Transverse colon (tissue), 4 donors: Measurements from ENCODE around the gene SH3PXD2B. TPM values are rescaled to one million over a fixed set of nuclear protein-coding genes. Genes with fewer than 3 reads are reported as not detected.

Source experiments
- DNase-seq: peaks from one replicate; pipeline ENCODE4 v3.0.0-alpha.2; 2019
- H3K27ac ChIP-seq, 4 donors: fragments of 200-600 bp; sonication (generic); 2 replicates each; pipeline ENCODE4 v1.5.1; 2016 to 2018; ENCODE audit warnings: inconsistent platforms in 4 of 4
- H3K27me3 ChIP-seq: fragments of 200-600 bp; sonication (generic); 2 replicates; pipeline ENCODE4 v1.5.1; 2017; ENCODE audit warnings: inconsistent platforms
- H3K36me3 ChIP-seq, 4 donors: fragments of 200-600 bp; sonication (generic); 2 replicates each; pipeline ENCODE4 v1.5.1; 2017 to 2019; ENCODE audit warnings: inconsistent platforms in 4 of 4
- H3K4me1 ChIP-seq, 4 donors: fragments of 200-600 bp; sonication (generic); 2 replicates each; pipeline ENCODE4 v1.5.1; 2017 to 2020; ENCODE audit warnings: inconsistent platforms in 4 of 4
- H3K4me3 ChIP-seq, 4 donors: fragments of 200-600 bp; sonication (generic); 1 replicate in 1 of 4; 2 replicates in 3 of 4; pipeline versions ENCODE4 v1.5.1 to v1.6.1; 2017 to 2019; ENCODE audit warnings: inconsistent platforms in 4 of 4
- H3K9me3 ChIP-seq, 2 donors: fragments of 200-600 bp; sonication (generic); 2 replicates each; pipeline ENCODE4 v1.5.1; 2017 to 2019; ENCODE audit warnings: inconsistent platforms in 2 of 2
- EP300 ChIP-seq: sonication (generic); formaldehyde crosslinking; IDR thresholded peaks from one replicate; pipeline ENCODE4 v1.6.1; 2017; ENCODE audit warnings: antibody characterized with exemption, low read depth
- POLR2A ChIP-seq: fragments of 450-650 bp; IDR thresholded peaks from one replicate; pipeline ENCODE4 v1.6.1; 2016; ENCODE audit warnings: antibody characterized with exemption, mild to moderate bottlenecking, moderate library complexity
- POLR2AphosphoS5 ChIP-seq, 3 donors: sonication (generic); formaldehyde crosslinking; IDR thresholded peaks; one replicate each; pipeline ENCODE4 v1.6.1; 2016; ENCODE audit warnings: antibody characterized with exemption in 3 of 3
- WGBS, 2 donors: methylation state at CpG; one replicate each; pipeline ENCODE4 v1.1.5; 2018; ENCODE audit warnings: low coverage in 1 of 2; 5-methylcytosine and 5-hydroxymethylcytosine counted together
- in situ Hi-C, 4 donors: fragments of 200-750 bp; cut with MboI; loops; one replicate each; pipeline versions ENCODE4 v1.15.0 to v1.15.1; 2017; ENCODE audit warnings: low sequenced_read_pairs in 3 of 4, low pct_ligation_motif_present in 1 of 4, low pct_unique_long_range_greater_than_20kb in 1 of 4
- intact Hi-C: fragments of 100-400 bp; cut with DNase I; formaldehyde crosslinking; loops from one replicate; pipeline ENCODE4 v1.15.1; 2023; ENCODE audit warnings: low total_unique reads
- total RNA-seq, 4 donors: library from RNA; depleted of rRNA; stranded (reverse); fragments of >200 nt; gene quantifications; one replicate each; pipeline ENCODE4 v1.1.0, GENCODE V29; 2016
- TF ChIP-seq, protein P1 (sequence below), 5 experiments: fragments of 200-600 bp in 3 of 5; fragments of 450-650 bp in 2 of 5; sonication (generic) in 3 of 5; IDR thresholded peaks; 1 replicate in 2 of 5; 2 replicates in 3 of 5; pipeline ENCODE4 v1.5.1; 2016 to 2017; ENCODE audit warnings: antibody characterized with exemption in 5 of 5, inconsistent platforms in 3 of 5, mild to moderate bottlenecking in 2 of 5, moderate library complexity in 1 of 5

SH3PXD2B gene
- total RNA-seq, 4 donors from 2014 or later = 10.2 to 26.6 (median 14.6) TPM

DNA sequence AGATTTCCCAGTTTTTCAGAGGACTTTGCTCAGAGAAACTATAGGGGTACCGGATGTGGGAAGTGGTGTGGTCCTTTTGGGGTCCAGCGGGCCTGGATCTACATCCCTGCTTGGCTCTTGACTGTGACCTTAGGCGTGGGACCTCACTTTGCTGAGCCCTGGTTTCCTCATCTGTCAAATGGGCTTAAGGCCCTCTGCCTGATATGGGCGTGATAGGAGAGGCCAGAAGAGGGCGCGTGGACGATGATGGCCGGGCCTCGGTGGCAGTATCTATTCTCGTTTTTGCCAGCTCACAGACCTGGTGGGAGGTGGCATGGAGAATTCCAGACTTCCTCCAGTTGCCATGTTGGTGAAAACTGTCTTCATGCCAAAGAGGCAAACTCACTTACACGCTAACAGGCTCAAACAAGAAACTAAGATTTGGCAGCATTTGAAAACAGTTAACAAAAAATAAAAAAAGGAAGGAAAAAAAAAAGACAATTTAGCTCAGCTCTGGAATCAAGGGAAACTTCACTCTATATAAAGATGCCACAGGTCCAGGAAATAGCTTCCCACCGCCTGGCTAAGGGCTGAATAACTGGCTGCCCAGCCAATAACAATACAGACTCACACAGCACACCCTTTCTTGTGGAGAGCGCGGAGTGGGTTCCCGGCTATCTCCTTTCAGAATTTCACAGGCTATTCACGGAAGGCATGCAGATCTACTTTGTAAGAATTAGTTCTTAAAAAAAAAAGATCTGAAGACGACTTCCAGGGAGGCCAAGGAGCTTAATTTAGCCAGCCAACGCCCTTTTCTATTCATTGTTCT, 1.7 kb downstream of the SH3PXD2B start:
- Histone ChIP-seq H3K4me3 (peak overlapping the region in 3 of 4 donors; percentile 88 to 97 (median 94)), H3K27ac (peak overlapping the region; percentile 89 to 96 (median 92)), H3K4me1 (peaks cover 8 to 46% (median 33%) of the 10 kb centered on the region in 4 donors), H3K27me3 (no peaks in the 10 kb centered on the region), H3K9me3 (no peaks in the 10 kb centered on the region), H3K36me3 (no peaks in the 10 kb centered on the region)
- peak; percentile 29 for DNase-seq
- intact Hi-C loops (loop anchor here (5.0 kb wide), 2 partner anchors 35 to 70 kb away; no protein-coding TSS in a partner anchor), in situ Hi-C loops (loop anchor here in 2 of 4 donors (25.0 kb wide), 1 partner anchor 485 kb away; no protein-coding TSS in a partner anchor)
- TF ChIP-seq EP300 (no peak), POLR2A (peak; percentile 22), POLR2AphosphoS5 (IDR thresholded peaks at IDR 0.05) (no peak)
- TF ChIP-seq, protein P1, sequence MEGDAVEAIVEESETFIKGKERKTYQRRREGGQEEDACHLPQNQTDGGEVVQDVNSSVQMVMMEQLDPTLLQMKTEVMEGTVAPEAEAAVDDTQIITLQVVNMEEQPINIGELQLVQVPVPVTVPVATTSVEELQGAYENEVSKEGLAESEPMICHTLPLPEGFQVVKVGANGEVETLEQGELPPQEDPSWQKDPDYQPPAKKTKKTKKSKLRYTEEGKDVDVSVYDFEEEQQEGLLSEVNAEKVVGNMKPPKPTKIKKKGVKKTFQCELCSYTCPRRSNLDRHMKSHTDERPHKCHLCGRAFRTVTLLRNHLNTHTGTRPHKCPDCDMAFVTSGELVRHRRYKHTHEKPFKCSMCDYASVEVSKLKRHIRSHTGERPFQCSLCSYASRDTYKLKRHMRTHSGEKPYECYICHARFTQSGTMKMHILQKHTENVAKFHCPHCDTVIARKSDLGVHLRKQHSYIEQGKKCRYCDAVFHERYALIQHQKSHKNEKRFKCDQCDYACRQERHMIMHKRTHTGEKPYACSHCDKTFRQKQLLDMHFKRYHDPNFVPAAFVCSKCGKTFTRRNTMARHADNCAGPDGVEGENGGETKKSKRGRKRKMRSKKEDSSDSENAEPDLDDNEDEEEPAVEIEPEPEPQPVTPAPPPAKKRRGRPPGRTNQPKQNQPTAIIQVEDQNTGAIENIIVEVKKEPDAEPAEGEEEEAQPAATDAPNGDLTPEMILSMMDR (IDR thresholded peaks at IDR 0.05) = no peak
- WGBS, 2 donors = 35 to 40% methylated on average over 5 to 18 of the region's 18 CpGs

DNA sequence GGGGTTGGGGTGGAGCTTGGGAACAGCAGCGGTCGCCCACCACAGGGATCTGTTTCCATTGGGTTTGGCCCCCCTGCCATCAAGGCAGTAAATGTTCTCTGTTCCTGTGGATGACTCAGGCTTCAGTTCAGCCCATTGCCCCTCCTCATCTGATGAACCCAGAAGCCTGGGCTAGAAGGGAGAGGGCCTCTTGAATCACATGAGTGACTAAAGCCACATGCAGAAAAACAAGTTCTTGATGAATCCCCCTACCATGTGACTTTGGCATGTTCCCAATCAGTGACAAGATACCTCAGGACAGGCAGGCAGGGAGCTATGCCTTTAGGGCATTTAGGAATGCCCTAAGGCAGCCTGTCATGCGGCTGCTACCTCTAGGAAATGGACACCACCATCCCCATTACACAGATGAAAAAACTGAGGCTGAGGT, 2.5 kb downstream of the SH3PXD2B start:
- peak overlapping the region; percentile 89 to 96 (median 92) for H3K27ac ChIP-seq
- peaks cover 13 to 54% (median 38%) of the 10 kb centered on the region in 4 donors for H3K4me1 ChIP-seq
- intact Hi-C loops = loop anchor here (5.0 kb wide), 2 partner anchors 34 to 69 kb away; no protein-coding TSS in a partner anchor
- H3K9me3 ChIP-seq = no peaks in the 10 kb centered on the region
- TF ChIP-seq EP300 = no peak
- TF ChIP-seq POLR2AphosphoS5 (IDR thresholded peaks at IDR 0.05) = peak in 1 of 3 donors; percentile 31
- H3K27me3 ChIP-seq = no peaks in the 10 kb centered on the region
- peak overlapping the region in 1 of 4 donors; percentile 88 for H3K4me3 ChIP-seq
- H3K36me3 ChIP-seq = no peaks in the 10 kb centered on the region
- DNase-seq = peak; percentile 42
- in situ Hi-C loops = loop anchor here in 2 of 4 donors (25.0 kb wide), 1 partner anchor 486 kb away; no protein-coding TSS in a partner anchor
- WGBS, 2 donors = 76% methylated on average over 3 of the region's 3 CpGs; no CpG with 5 or more reads in 1 of the 2 donors

DNA sequence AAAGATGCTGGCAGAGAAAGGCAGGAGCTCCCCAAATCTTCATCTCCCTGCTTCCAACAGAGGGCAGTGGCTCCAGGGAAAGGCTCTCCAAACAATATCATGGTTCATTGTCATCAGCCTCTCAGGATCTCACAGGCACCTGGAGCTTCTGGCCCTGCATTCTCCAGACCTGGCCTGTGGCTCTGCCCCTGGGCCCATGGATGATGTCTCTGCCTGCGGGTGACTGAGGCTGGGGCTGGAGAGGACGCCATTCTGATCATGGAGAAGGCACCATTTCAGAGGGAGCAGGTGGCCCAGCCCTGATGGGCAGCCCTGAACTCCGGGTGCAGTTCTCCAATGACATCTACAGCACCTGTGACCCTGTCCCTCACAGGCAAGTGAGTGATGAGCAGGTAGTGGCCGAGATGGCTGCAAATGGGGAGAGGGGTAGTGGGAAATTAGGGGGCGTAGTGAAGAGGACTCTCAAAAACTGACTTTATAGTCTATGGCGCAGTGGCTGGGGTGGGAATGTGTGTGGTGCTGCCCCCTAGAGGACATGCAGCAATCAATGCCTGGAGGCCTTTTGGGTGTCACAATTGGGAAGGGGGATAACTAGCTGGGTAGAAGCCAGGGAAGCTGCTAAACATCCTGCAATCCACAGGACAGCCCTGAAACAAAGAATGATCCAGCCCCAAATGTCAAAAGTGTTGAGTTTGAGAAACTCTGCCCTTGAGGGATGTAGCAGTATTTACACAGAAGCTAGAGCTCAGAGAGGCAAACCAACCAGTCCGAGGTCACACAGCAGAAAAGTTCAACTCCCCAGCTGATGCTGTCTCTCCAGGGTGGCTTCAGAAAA, 3.2 kb downstream of the SH3PXD2B start:
- intact Hi-C loops (loop anchor here (5.0 kb wide), 2 partner anchors 34 to 69 kb away; no protein-coding TSS in a partner anchor), in situ Hi-C loops (loop anchor here in 2 of 4 donors (25.0 kb wide), 1 partner anchor 486 kb away; no protein-coding TSS in a partner anchor)
- Histone ChIP-seq H3K27ac (peak overlapping the region; percentile 89 to 96 (median 92)), H3K36me3 (no peaks in the 10 kb centered on the region), H3K4me3 (no peak overlapping the region), H3K4me1 (peaks cover 13 to 61% (median 45%) of the 10 kb centered on the region in 4 donors), H3K27me3 (no peaks in the 10 kb centered on the region), H3K9me3 (no peaks in the 10 kb centered on the region)
- peak; percentile 38 for DNase-seq
- 73 to 82% methylated on average over 2 to 7 of the region's 7 CpGs for WGBS, 2 donors
- no peak for TF ChIP-seq POLR2A
- TF ChIP-seq, protein P1 (IDR thresholded peaks at IDR 0.05) = peak; percentile 56 to 68 (median 63)

DNA sequence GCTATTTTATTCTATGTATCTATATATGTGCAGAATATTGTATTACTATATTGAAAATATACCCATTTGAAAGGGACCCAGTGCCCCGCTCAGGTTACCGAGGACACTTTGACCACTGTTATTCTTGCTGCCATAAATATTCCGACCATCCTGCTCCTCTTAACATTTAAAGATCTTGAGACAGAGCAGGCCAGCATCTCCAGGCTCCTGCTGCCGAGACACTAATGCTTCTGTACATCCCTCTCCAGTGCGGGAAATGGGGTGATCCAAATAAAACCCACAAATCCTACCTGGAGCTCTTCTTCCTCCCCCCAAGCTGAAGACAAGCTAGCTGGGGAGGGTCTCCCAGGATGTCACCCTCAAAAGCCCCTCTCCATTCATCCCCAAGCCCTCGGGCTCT, 3.9 kb downstream of the SH3PXD2B start:
- DNase-seq = no peak
- Histone ChIP-seq H3K36me3 (no peaks in the 10 kb centered on the region), H3K4me3 (no peak overlapping the region), H3K9me3 (no peaks in the 10 kb centered on the region), H3K27me3 (no peaks in the 10 kb centered on the region), H3K4me1 (peaks cover 13 to 67% (median 47%) of the 10 kb centered on the region in 4 donors), H3K27ac (peak overlapping the region; percentile 89 to 96 (median 92))
- TF ChIP-seq POLR2AphosphoS5 (IDR thresholded peaks at IDR 0.05) (no peak), POLR2A (no peak), EP300 (no peak)
- TF ChIP-seq, protein P1 (IDR thresholded peaks at IDR 0.05) = no peak
- intact Hi-C loops = loop anchor here (5.0 kb wide), 2 partner anchors 33 to 68 kb away; no protein-coding TSS in a partner anchor
- 78 to 82% methylated on average over 3 to 6 of the region's 6 CpGs for WGBS, 2 donors
- in situ Hi-C loops = loop anchor here in 2 of 4 donors (25.0 kb wide), 1 partner anchor 487 kb away; no protein-coding TSS in a partner anchor
